H9 (cell line): Measurements from ENCODE around the gene LUZP2. TPM values are rescaled to one million over a fixed set of nuclear protein-coding genes. Genes with fewer than 3 reads are reported as not detected.

Experiments used
- DNase-seq: peaks from one replicate; pipeline ENCODE4 v3.0.0-alpha.2; 2017
- H2AFZ ChIP-seq: one replicate; pipeline ENCODE4 v1.6.1; 2013; ENCODE audit warnings: mild to moderate bottlenecking, low read length, control low read depth, moderate library complexity
- H2AK5ac ChIP-seq: 2 replicates; pipeline ENCODE4 v1.6.1; 2013; ENCODE audit warnings: low read length, control low read depth, mixed read lengths; ENCODE audit not compliant: insufficient read length
- H2BK120ac ChIP-seq: one replicate; pipeline ENCODE4 v1.6.1; 2013; ENCODE audit warnings: low read depth, mild to moderate bottlenecking, low read length, control low read depth, inconsistent platforms; ENCODE audit not compliant: poor library complexity, severe bottlenecking
- H2BK12ac ChIP-seq: 2 replicates; pipeline ENCODE4 v1.6.1; 2013; ENCODE audit warnings: low read length, control low read depth, mixed read lengths, low read depth; ENCODE audit not compliant: insufficient read length
- H2BK15ac ChIP-seq: 2 replicates; pipeline ENCODE4 v1.6.1; 2013; ENCODE audit warnings: low read depth, low read length, control low read depth
- H2BK20ac ChIP-seq: one replicate; pipeline ENCODE4 v1.6.1; 2013; ENCODE audit warnings: low read depth, mild to moderate bottlenecking, low read length, control low read depth, inconsistent platforms; ENCODE audit not compliant: poor library complexity, severe bottlenecking
- H2BK5ac ChIP-seq: 2 replicates; pipeline ENCODE4 v1.6.1; 2013; ENCODE audit warnings: low read length, control low read depth, mixed read lengths; ENCODE audit not compliant: insufficient read length
- H3K14ac ChIP-seq: 2 replicates; pipeline ENCODE4 v1.6.1; 2013; ENCODE audit warnings: low read length, control low read depth; ENCODE audit not compliant: insufficient read depth
- H3K18ac ChIP-seq: 2 replicates; pipeline ENCODE4 v1.6.1; 2013; ENCODE audit warnings: low read depth, mild to moderate bottlenecking, mixed read lengths, low read length, control low read depth; ENCODE audit not compliant: insufficient read length
- H3K23ac ChIP-seq: 2 replicates; pipeline ENCODE4 v1.6.1; 2013; ENCODE audit warnings: low read length, control low read depth, mixed read lengths, low read depth; ENCODE audit not compliant: insufficient read length
- H3K23me2 ChIP-seq: 2 replicates; pipeline ENCODE4 v1.6.1; 2013; ENCODE audit warnings: low read depth, mild to moderate bottlenecking, mixed read lengths, low read length, control low read depth; ENCODE audit not compliant: insufficient read length, poor library complexity, severe bottlenecking
- H3K27ac ChIP-seq: 2 replicates; pipeline ENCODE4 v1.5.1; 2013; ENCODE audit warnings: low read length, control low read depth, mixed read lengths, low read depth; ENCODE audit not compliant: insufficient read length
- H3K27me3 ChIP-seq: 2 replicates; pipeline ENCODE4 v1.6.1; 2013; ENCODE audit warnings: low read length, control low read depth, inconsistent platforms; ENCODE audit not compliant: insufficient read depth
- H3K4ac ChIP-seq: 2 replicates; pipeline ENCODE4 v1.6.1; 2013; ENCODE audit warnings: low read depth, mild to moderate bottlenecking, control low read depth, inconsistent platforms, low read length, moderate library complexity
- H3K4me1 ChIP-seq: 2 replicates; pipeline ENCODE4 v1.6.1; 2013; ENCODE audit warnings: low read length, control low read depth, inconsistent platforms; ENCODE audit not compliant: insufficient read depth
- H3K4me2 ChIP-seq: 2 replicates; pipeline ENCODE4 v1.6.1; 2013; ENCODE audit warnings: low read length, control low read depth, mixed read lengths; ENCODE audit not compliant: insufficient read length, insufficient read depth
- H3K56ac ChIP-seq: 2 replicates; pipeline ENCODE4 v1.6.1; 2013; ENCODE audit warnings: low read depth, mild to moderate bottlenecking, mixed read lengths, low read length, control low read depth; ENCODE audit not compliant: insufficient read length
- H3K79me1 ChIP-seq: 2 replicates; pipeline ENCODE4 v1.6.1; 2013; ENCODE audit warnings: low read depth, mild to moderate bottlenecking, moderate library complexity, low read length, control low read depth, inconsistent platforms; ENCODE audit not compliant: insufficient read depth, poor library complexity, severe bottlenecking
- H3K79me2 ChIP-seq: 2 replicates; pipeline ENCODE4 v1.6.1; 2013; ENCODE audit warnings: low read length, control low read depth, inconsistent platforms; ENCODE audit not compliant: insufficient read depth
- H3K9ac ChIP-seq: 2 replicates; pipeline ENCODE4 v1.6.1; 2013; ENCODE audit warnings: low read length, control low read depth, mixed read lengths; ENCODE audit not compliant: insufficient read length; ENCODE audit errors: extremely low read depth
- H3K9me3 ChIP-seq: one replicate; pipeline ENCODE4 v1.6.1; 2013; ENCODE audit warnings: low read depth, low read length, inconsistent platforms; ENCODE audit not compliant: control insufficient read depth
- H3T11ph ChIP-seq: one replicate; pipeline ENCODE4 v1.6.1; 2013; ENCODE audit warnings: mild to moderate bottlenecking, low read length, control low read depth, inconsistent platforms
- H4K20me1 ChIP-seq: one replicate; pipeline ENCODE4 v1.6.1; 2013; ENCODE audit not compliant: control insufficient read depth, insufficient read length, insufficient read depth
- H4K5ac ChIP-seq: 2 replicates; pipeline ENCODE4 v1.6.1; 2013; ENCODE audit warnings: low read depth, mild to moderate bottlenecking, mixed read lengths, low read length, control low read depth; ENCODE audit not compliant: insufficient read length
- H4K8ac ChIP-seq: replicated peaks from 2 replicates; pipeline ENCODE4 v1.6.1; 2013; ENCODE audit warnings: low read length, control low read depth, mixed read lengths, low read depth; ENCODE audit not compliant: insufficient read length
- H4K91ac ChIP-seq: 2 replicates; pipeline ENCODE4 v1.6.1; 2013; ENCODE audit warnings: low read depth, mild to moderate bottlenecking, moderate library complexity, mixed read lengths, low read length, control low read depth; ENCODE audit not compliant: insufficient read length
- H3K27ac Mint-ChIP-seq, 3 experiments: 2 replicates in 2 of 3; 3 replicates in 1 of 3; pipeline ENCODE4 v1.8.0; 2020 to 2021; ENCODE audit warnings: mixed read lengths in 3 of 3, mild to moderate bottlenecking in 1 of 3, moderate library complexity in 1 of 3
- H3K27me3 Mint-ChIP-seq: 2 replicates; pipeline ENCODE4 v1.8.0; 2021; ENCODE audit warnings: low read depth, mild to moderate bottlenecking, moderate library complexity, mixed read lengths
- H3K36me3 Mint-ChIP-seq, 3 experiments: 2 replicates in 2 of 3; 3 replicates in 1 of 3; pipeline ENCODE4 v1.8.0; 2020 to 2021; ENCODE audit warnings: low read depth in 3 of 3, mixed read lengths in 3 of 3; ENCODE audit not compliant: insufficient read depth in 1 of 3
- H3K4me1 Mint-ChIP-seq, 2 experiments: 2 replicates each; pipeline ENCODE4 v1.8.0; 2020; ENCODE audit warnings: mixed read lengths in 2 of 2
- H3K4me3 Mint-ChIP-seq, 2 experiments: 2 replicates in 1 of 2; 3 replicates in 1 of 2; pipeline ENCODE4 v1.8.0; 2020 to 2021; ENCODE audit warnings: mild to moderate bottlenecking in 2 of 2, mixed read lengths in 2 of 2, moderate library complexity in 1 of 2
- H3K9me3 Mint-ChIP-seq, 2 experiments: 2 replicates in 1 of 2; 3 replicates in 1 of 2; pipeline ENCODE4 v1.8.0; 2020; ENCODE audit warnings: mild to moderate bottlenecking in 2 of 2, mixed read lengths in 2 of 2, moderate library complexity in 1 of 2
- CTCF ChIP-seq: fragments of 200-600 bp; sonication (generic); conservative IDR thresholded peaks from 3 replicates; pipeline ENCODE4 v1.8.0; 2021; ENCODE audit warnings: antibody characterized with exemption, mild to moderate bottlenecking
- WGBS: extraction: QIAGEN DNeasy Blood & Tissue Kit; methylation state at CpG from one replicate; pipeline ENCODE4 v1.1.7; 2013; ENCODE audit warnings: missing lambda C conversion rate, low lambda C conversion rate, mixed read lengths; ENCODE audit not compliant: insufficient read length; ENCODE audit errors: extremely low coverage; 5-methylcytosine and 5-hydroxymethylcytosine counted together
- total RNA-seq: library from RNA; stranded (reverse); gene quantifications from 2 replicates; pipeline ENCODE4 v1.2.1, GENCODE V29; 2021

LUZP2 gene
- total RNA-seq, 1 experiment from 2014 or later: 25.4 TPM

- Histone ChIP-seq H3K56ac (no peak overlapping the region), H2AFZ (no peak overlapping the region), H3K27ac (no peak overlapping the region), H3K79me2 (no peaks in the 10 kb centered on the region), H3K79me1 (no peaks in the 10 kb centered on the region), H2BK120ac (no peak overlapping the region), H4K8ac (no peak overlapping the region), H2AK5ac (no peak overlapping the region), H3K9me3 (no peaks in the 10 kb centered on the region), H2BK15ac (no peak overlapping the region), H2BK12ac (no peak overlapping the region), H3K4ac (no peak overlapping the region), H3K9ac (no peak overlapping the region), H3K23me2 (no peaks in the 10 kb centered on the region), H4K5ac (no peak overlapping the region), H3K4me2 (no peak overlapping the region), H2BK5ac (no peak overlapping the region), H3K14ac (no peak overlapping the region), H3K4me1 (0 out of 2 replicates have a peak, but pooled peaks cover 2% of the 10 kb centered on the region), H2BK20ac (no peak overlapping the region), H3K18ac (no peak overlapping the region), H4K20me1 (no peaks in the 10 kb centered on the region), H3K23ac (no peak overlapping the region), H4K91ac (no peak overlapping the region), H3T11ph (no peak overlapping the region), H3K27me3 (no peaks in the 10 kb centered on the region)
- Mint-ChIP-seq H3K4me3 (no peak overlapping the region), H3K27ac (no peak overlapping the region), H3K4me1 (peaks cover 22 to 26% of the 10 kb centered on the region in 2 experiments), H3K36me3 (no peaks in the 10 kb centered on the region; a peak in 1 of 7 replicates), H3K27me3 (no peaks in the 10 kb centered on the region), H3K9me3 (no peaks in the 10 kb centered on the region)
- peak; percentile 61 for TF ChIP-seq CTCF
- no CpG with 5 or more reads among the region's 2 CpGs for WGBS
- no peak for DNase-seq
Observed at GRCh38 chr11:24779791-24780190, 282.9 kb downstream of the LUZP2 start.
